ENCODE measurements around the gene DCP1B. TPM values are rescaled to one million over a fixed set of nuclear protein-coding genes. Genes with fewer than 3 reads are reported as not detected.

Gene DCP1B
- total and polyA plus RNA-seq, 2 of the 4 experiments (the other 2 are of a cell fraction): 13.3 to 19.7 TPM

GRCh38 chr12:1920436-1920835 is 83.8 kb downstream of the DCP1B start:
- in situ Hi-C loops (cut with MboI; ENCODE audit: low sequenced_read_pairs): no loop called here
- intact Hi-C loops (cut with micrococcal nuclease): no loop called here
- no peak overlapping the region for H4K5ac ChIP-seq (ENCODE audit: low read depth, low read length)
- no peak overlapping the region for H2BK20ac ChIP-seq (ENCODE audit: low read depth, low read length)
- ChIA-PET POLR2A (ENCODE audit: unreplicated experiment) (no interaction called here), CTCF (no interaction called here)
- H2AK9ac ChIP-seq (replicated peaks; ENCODE audit: low read depth, low read length, poor library complexity): no peak overlapping the region
- ATAC-seq (ENCODE audit: low read depth) (no peak), DNase-seq (no peak)
- H2AFZ ChIP-seq (replicated peaks; ENCODE audit: low read length, poor library complexity): no peak overlapping the region
- H3K9ac ChIP-seq (ENCODE audit: low read depth, low read length): no peak overlapping the region
- no peaks in the 10 kb centered on the region for H3K4me1 ChIP-seq (ENCODE audit: control insufficient read depth, insufficient read depth, low read length)
- no peaks in the 10 kb centered on the region for H3K9me3 ChIP-seq (ENCODE audit: control insufficient read depth, insufficient read depth, low read length)
- no peak overlapping the region for H2BK5ac ChIP-seq (ENCODE audit: low read depth, low read length, poor library complexity, severe bottlenecking)
- H3K27me3 ChIP-seq (ENCODE audit: control insufficient read depth, insufficient read depth, low read length): peaks cover 69% of the 10 kb centered on the region
- no peak overlapping the region for H2BK15ac ChIP-seq (ENCODE audit: low read depth, low read length)
- H3K4me3 ChIP-seq (ENCODE audit: insufficient read depth, low read depth, low read length): no peak overlapping the region
- no peak overlapping the region for H4K91ac ChIP-seq (ENCODE audit: insufficient read depth, low read depth, low read length)
- TF ChIP-seq CHD1 (IDR thresholded peaks at IDR 0.05; ENCODE audit: low read depth, low read length) (no peak), ELK1 (IDR thresholded peaks at IDR 0.05; ENCODE audit: borderline replicate concordance, low read depth, low read length) (no peak), BHLHE40 (IDR thresholded peaks at IDR 0.05; ENCODE audit: low read depth, low read length) (no peak), USF2 (IDR thresholded peaks at IDR 0.05; ENCODE audit: low read depth, low read length) (no peak), RCOR1 (IDR thresholded peaks at IDR 0.05; ENCODE audit: insufficient replicate concordance, low read length) (no peak), RAD21 (IDR thresholded peaks at IDR 0.05; ENCODE audit: low read length) (no peak), MAFK (IDR thresholded peaks at IDR 0.05; ENCODE audit: low read depth, low read length) (no peak), FOS (IDR thresholded peaks at IDR 0.05; ENCODE audit: low read depth, low read length) (no peak)
- no peak overlapping the region for H4K8ac ChIP-seq (ENCODE audit: low read depth in 2 of 2, low read length in 2 of 2)
- H3K9me1 ChIP-seq (ENCODE audit: insufficient read depth, low read length): no peaks in the 10 kb centered on the region
- H3K56ac ChIP-seq (ENCODE audit: extremely low read depth, insufficient read depth, low read length): no peak overlapping the region
- no peak overlapping the region for H3K14ac ChIP-seq (replicated peaks; ENCODE audit: low read depth, low read length)
- BruUV-seq (replicated peaks): no TSS peak
- no peak overlapping the region for H3K4me2 ChIP-seq (ENCODE audit: low read depth, low read length)
- no peaks in the 10 kb centered on the region for H3K36me3 ChIP-seq (ENCODE audit: control insufficient read depth, insufficient read depth, low read length)
- no peak overlapping the region for H3K27ac ChIP-seq (ENCODE audit: insufficient read depth, low read length)
- H3K18ac ChIP-seq (ENCODE audit: low read depth, low read length): no peak overlapping the region
- H3K79me1 ChIP-seq (ENCODE audit: low read depth in 1 of 2, low read length in 2 of 2): no peaks in the 10 kb centered on the region
- dilution Hi-C loops (cut with HindIII; ENCODE audit: low sequenced_read_pairs, unreplicated experiment): no loop called here
- no peak overlapping the region for H3K4ac ChIP-seq (ENCODE audit: low read depth, low read length)
- no peaks in the 10 kb centered on the region for H4K20me1 ChIP-seq (ENCODE audit: insufficient read depth, low read length)
- H2BK120ac ChIP-seq (ENCODE audit: low read depth, low read length): no peak overlapping the region
- H2AK5ac ChIP-seq (ENCODE audit: low read depth, low read length): no peak overlapping the region
- no CpG with 5 or more reads among the region's 13 CpGs for WGBS, 2 experiments (ENCODE audit: extremely low coverage in 2 of 2, insufficient read length in 1 of 2)
- no peak overlapping the region for H3K23ac ChIP-seq (ENCODE audit: low read depth, low read length)
